GM12892 (cell line): ENCODE data around the gene DENND5A.

Source experiments
- DNase-seq: peaks from one replicate; pipeline ENCODE4 v3.0.0; 2011; ENCODE audit not compliant: insufficient read length
- FAIRE-seq: peaks from 2 replicates; lab custom pipeline; 2011; peaks lifted over from hg19 to GRCh38; lab: Jason Lieb, UNC
- POLR2A ChIP-seq: IDR thresholded peaks from 2 replicates; pipeline ENCODE4 v1.6.1; 2011; ENCODE audit warnings: low read depth, low read length, control low read depth
- POLR2AphosphoS5 ChIP-seq: IDR thresholded peaks from 2 replicates; pipeline ENCODE4 v1.6.1; 2011; ENCODE audit warnings: low read depth, low read length, control low read depth
- TAF1 ChIP-seq: IDR thresholded peaks from 2 replicates; pipeline ENCODE4 v1.6.1; 2011; ENCODE audit warnings: low read depth, mild to moderate bottlenecking, control low read depth, low read length, borderline replicate concordance

Gene DENND5A

DNA sequence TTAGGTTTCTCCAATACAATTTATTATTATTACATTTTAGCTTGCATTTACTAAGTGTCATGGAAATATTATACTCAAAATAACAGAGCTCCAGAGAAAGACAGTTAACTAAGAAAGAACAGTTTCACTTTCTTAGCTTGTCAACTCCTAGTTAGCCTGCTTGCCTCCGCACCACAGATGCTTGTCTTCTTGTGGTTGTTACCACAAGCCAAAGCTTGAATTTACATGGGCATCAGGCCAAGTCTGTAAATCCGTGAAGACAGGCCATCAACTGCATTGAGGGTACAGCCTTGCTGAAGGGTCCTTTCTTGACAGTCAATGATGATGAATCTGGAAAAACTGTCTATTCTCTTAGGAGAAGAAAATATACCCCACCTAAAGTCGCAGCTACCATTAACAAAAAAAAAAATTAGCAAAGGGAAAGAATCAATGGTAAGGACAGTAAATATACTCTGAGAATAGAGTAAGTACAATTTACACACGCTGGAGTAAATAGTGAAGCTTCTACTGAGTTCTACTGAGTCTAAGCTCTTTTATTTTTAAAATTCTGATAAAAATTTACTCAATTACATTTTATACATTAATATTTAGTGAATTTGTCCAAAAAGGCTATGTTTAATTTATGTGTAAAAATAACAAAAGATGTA is 15.6 kb upstream of the DENND5A start:
- peak; percentile 96 for FAIRE-seq
- DNase-seq = no peak
- no peak for TF ChIP-seq POLR2AphosphoS5
- no peak for TF ChIP-seq POLR2A
- TF ChIP-seq TAF1 = no peak

DNA sequence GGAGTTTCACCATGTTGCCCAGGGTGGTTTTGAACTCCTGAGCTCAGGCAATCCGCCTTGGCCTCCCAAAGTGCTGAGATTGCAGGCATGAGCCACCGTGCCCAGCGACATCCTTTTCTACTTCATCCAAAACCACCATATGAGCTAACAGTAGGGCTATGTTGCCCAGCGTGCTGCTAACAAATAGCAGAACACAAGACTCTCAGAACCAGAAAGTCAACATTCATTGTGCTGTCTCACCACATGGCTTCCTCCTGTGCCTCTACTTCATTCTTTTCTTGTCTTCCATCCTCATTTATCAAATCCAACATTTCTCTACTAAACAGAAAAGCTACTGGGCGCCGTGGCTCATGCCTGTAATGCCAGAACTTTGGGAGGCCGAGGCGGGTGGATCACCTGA is 12.0 kb upstream of the DENND5A start:
- FAIRE-seq = no peak
- no peak for DNase-seq
- TF ChIP-seq POLR2A = no peak
- no peak for TF ChIP-seq POLR2AphosphoS5
- TF ChIP-seq TAF1 = no peak

DNA sequence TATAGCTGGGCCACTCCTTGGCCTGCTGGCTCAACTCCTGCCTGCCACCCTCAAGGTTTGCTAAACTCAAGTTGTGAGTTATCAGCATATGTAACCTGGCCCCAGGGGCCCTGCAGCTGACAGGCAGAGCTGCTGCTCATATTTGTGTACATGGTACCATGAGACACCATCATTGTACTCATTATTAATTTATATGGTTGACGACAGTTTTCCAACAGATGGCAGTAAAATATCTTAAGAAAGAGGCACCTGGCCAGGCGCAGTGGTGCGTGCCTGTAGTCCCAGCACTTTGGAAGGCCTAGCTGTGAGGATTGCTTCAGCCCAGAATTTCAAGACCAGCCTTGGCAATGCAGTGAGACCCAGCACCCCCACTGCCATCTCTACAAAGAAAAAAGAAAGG is 11.4 kb upstream of the DENND5A start:
- DNase-seq (no peak), FAIRE-seq (no peak)
- TF ChIP-seq TAF1 (no peak), POLR2A (no peak), POLR2AphosphoS5 (no peak)

DNA sequence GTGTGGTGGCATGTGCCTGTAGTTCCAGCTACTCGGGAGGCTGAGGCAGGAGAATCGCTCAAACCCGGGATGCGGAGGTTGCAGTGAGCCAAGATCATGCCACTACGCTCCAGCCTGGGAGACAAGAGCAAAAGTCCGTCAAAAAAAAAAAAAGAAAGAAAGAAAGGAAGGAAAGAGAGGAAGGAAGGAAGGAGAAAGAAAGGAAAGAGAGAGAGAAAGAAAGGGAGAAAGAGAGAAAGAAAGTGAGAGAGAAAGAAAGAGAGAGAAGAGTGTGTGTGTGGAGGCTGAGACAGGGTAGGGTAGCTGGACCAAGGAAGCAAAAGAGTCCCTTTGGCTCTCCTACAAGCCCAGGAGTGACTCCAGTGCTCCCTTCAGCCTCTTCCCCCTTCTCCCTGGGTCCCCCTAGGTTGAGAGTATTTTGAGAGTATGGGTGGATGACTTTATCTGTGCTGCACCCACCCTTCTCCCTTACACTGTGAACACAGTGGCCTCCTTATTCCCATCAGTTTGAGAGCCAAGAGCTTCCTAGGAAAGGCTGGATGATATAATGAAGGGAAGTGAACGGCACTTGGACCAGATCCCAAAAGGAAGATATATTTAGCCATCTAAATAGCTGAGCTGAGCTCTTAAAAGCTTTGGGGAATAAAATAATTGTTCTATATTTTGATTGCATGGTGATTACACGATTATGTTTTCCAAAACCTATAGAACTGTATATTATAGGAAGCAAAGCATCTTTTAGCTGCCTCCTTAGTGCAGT is 9.5 kb upstream of the DENND5A start:
- DNase-seq = no peak
- TF ChIP-seq TAF1 = no peak
- no peak for FAIRE-seq

DNA sequence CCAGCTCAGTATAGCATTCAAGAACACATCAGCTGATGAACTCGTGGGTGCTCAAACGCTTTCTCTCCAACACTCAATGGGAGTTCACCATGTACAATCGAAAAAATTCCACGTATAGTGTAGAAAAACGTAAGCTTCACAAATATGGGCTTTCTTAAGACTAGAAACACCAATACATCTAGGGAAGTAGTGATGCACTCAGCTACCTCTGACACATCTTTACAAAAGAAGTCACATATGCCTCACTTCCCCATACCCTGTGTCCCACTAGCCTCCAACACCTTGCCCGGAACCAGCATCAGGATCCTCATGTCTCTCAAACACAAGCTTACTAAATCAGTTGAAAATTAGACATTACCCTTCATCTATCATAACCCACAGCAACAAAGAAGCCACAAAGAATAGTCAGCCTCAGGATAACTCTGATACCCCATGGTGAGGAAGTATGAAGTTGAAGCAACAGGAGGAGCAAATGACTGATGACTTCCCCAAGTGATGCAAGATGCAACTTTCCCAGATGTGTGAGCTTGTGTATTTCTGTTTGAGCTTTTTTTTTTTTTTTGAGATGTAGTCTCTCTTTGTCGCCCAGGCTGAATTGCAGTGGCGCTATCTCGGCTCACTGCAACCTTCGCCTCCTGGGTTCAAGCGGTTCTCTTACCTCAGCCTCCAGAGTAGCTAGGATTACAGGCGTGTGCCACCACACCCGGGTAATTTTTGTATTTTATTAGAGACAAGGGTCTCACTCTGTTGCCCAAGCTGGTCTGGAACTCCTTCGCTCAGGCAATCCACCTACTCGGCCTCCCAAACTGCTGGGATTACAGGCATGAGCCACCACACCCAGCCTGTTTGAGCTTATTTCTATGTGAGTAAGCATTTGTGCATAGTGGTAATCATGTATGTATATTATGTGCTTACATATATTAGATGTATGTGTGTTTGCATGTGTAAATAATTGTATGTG is 8.5 kb upstream of the DENND5A start:
- no peak for DNase-seq
- TF ChIP-seq POLR2AphosphoS5 (no peak), POLR2A (no peak), TAF1 (no peak)
- FAIRE-seq = peak; percentile 40

DNA sequence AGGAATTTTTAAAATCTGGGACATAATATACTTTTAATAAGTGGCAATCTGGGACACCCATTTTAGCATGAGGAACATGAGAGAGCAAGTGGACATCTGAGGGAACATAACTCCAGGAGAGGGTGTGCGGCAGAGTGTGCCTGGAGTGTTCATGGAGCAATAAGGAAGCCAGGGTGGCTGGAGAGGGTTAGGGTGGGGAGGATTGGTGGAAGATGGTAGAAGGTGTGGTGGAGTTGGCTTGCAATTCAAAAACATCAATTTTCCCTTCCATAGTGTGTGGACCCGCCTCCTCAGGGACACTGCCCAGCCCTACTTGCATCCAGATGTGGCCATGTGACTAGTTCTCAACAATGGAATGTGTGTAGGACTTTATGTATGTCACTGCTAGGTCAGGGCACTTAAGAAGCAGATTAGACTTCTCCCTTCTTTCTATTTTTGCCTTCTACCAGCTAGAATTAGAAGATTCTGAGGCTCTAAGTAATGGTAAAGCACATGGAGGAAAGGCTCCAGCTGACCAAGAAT is 4.4 kb upstream of the DENND5A start:
- peak; percentile 66 for FAIRE-seq
- TF ChIP-seq TAF1 = no peak
- TF ChIP-seq POLR2A = no peak
- TF ChIP-seq POLR2AphosphoS5 = no peak
- DNase-seq = no peak

DNA sequence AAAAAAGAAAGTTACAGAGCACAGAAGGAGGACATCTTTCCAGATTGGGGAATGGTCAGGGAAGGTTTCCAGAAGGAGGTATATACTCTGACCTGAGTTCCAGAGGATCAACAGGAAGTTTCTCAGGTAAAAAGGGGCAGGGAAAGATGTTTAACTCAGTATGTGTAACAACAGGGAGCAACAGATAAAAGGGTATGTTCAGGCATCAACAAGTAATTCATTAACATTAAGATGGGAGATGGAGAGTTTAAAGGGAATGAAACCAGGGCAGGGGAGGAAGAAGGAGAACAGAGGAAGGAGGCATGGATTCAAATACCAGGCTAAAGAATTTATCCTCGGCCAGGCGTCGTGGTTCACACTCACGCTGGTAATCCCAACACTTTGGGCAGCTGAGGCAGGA is 2.5 kb upstream of the DENND5A start:
- TF ChIP-seq TAF1 (no peak), POLR2A (no peak), POLR2AphosphoS5 (no peak)
- FAIRE-seq = no peak
- DNase-seq = no peak

DNA sequence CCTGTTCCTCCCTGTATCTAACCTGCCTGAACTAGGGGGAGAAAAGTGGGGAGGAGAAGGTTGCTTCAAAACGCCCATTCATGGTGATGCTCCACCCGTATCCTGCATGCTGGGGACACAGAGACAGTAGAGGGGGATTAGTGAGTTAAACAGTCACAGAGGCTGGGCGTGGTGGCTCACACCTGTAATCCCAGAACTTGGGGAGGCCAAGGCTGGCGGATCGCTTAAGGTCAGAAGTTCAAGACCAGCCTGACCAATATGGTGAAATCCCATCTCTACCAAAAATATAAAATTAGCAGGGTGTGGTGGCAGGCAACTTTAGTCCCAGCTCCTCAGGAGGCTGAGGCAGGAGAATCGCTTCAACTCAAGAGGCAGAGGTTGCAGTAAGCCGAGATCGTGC is 1.8 kb upstream of the DENND5A start:
- TF ChIP-seq TAF1 (no peak), POLR2A (no peak), POLR2AphosphoS5 (no peak)
- no peak for FAIRE-seq

DNA sequence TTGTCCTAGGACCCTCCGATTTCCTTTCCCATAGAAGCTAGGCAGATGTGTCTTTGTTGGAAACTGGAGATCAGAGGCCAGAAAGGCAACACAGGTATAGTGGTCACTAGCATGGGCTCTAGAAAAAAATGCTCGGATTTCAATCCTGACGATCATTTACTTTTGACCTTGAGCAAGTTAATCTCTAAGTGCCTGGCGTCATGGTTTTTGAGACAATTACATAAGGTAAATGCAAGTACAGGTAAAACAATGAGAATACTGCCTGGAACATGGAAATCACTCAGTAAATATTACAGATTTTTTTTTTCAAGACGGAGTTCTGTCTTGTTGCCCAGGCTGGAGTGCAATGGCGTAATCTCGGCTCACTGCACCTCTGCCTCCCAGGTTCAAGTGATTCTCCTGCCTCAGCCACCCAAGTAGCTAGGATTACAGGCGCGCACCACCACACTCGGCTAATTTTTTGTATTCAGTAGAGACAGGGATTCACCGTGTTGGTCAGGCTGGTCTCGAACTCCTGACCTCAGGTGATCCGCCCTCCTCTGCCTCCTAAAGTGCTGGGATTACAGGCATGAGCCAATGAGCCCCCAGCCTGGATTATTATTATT is 1.1 kb upstream of the DENND5A start:
- no peak for TF ChIP-seq POLR2A
- TF ChIP-seq TAF1 = no peak
- no peak for TF ChIP-seq POLR2AphosphoS5
- DNase-seq (no peak), FAIRE-seq (peak; percentile 17)

More for the DNA sequence above, 1.8 kb upstream of the DENND5A start:
- DNase-seq = no peak

DNA sequence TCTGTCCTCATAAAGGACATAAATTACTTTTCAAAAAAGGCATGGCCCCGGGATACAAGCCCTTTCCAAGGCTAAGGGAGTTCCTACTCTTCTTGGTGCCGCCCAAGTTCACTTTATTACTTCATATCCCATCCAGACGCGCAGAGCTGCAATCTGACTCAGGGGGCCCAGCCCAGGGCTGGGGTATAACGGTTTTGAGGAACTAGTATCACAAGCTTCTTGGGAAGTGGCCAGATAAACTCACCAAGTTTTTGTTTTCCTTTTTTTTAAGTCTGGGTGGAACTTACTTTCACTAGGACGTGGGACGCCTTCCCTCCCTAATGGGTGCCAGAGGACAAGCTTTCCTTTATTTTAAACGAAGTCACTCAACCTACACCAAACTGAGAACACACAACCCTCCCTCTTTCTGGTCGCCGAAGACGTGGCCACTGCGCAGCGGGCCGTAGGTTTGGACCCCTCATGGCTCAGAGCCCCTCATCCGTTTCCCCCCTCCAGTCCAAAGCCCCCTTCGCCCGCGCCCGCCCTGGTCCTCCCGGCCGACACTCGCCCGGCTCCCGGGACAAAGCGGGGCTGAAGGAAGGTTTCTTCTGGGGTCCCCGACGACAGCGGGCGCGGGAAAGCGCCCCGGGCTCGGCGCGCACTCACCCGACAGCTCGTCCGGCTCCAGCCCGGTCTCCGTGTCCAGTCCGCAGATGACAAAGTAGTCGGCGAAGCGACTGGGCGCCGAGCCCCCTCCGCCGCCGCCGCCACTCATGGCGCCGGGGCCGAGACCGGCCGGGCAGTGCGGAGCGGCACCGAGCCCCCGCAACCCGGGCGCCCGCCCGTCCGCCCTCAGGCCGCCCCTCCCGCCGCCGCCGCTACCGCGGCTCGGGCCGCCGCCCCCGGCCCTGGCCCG is 587 bp downstream of the DENND5A start:
- DNase-seq = peak; percentile 21
- FAIRE-seq = peak; percentile 40
- TF ChIP-seq POLR2A (0 out of 2 replicates have a peak, but pooled peaks have one; percentile 5), POLR2AphosphoS5 (no peak)
